ENCODE results near the gene RIN3. TPM values are rescaled to one million over a fixed set of nuclear protein-coding genes. Genes with fewer than 3 reads are reported as not detected.

The RIN3 gene
- total and polyA plus RNA-seq, 10 of the 15 experiments (the other 5 are each of a cell fraction or from before 2014, with no cell fraction given): 0.91 to 23.3 (median 6.3) TPM

GRCh38 chr14:92553438-92553837 lies 39.9 kb downstream of the RIN3 start (continued):
- no peak for TF ChIP-seq RB1 (IDR thresholded peaks at IDR 0.05; ENCODE audit: borderline replicate concordance)
- TF ChIP-seq GATAD2B (conservative IDR thresholded peaks at IDR 0.05; ENCODE audit: low read depth): 0 out of 2 replicates have a peak, but pooled peaks have one; percentile 40

- no peak for FAIRE-seq
- no peak for ATAC-seq
Measured at GRCh38 chr14:92555465-92556111, 42.0 kb downstream of the RIN3 start.

More at GRCh38 chr14:92555465-92556111, 42.0 kb downstream of the RIN3 start:
- intact Hi-C loops (cut with micrococcal nuclease; ENCODE audit: unreplicated experiment) (no loop called here), in situ Hi-C loops (cut with MboI) (no loop called here)
- Histone ChIP-seq H3K36me3 (ENCODE audit: control insufficient read depth in 2 of 2, insufficient read depth in 2 of 2, low read length in 1 of 2) (peaks cover 0 to 8% of the 10 kb centered on the region in 2 experiments; a peak in 2 of 4 replicates), H3K79me2 (ENCODE audit: control insufficient read depth, insufficient read depth, low read length) (no peaks in the 10 kb centered on the region; the same call in 1 of the 2 replicates), H3K27me3 (replicated peaks in 1 of 2; ENCODE audit: control insufficient read depth in 2 of 2, insufficient read depth in 2 of 2, low read length in 1 of 2) (no peaks in the 10 kb centered on the region), H3K4me3 (no peak overlapping the region), H2AFZ (ENCODE audit: control insufficient read depth, low read depth, low read length) (no peak overlapping the region), H3K4me2 (ENCODE audit: control insufficient read depth, insufficient read depth) (peak overlapping the region; percentile 13; the same call in 1 of the 2 replicates), H4K20me1 (ENCODE audit: control insufficient read depth, insufficient read depth) (no peaks in the 10 kb centered on the region; the same call in 1 of the 2 replicates), H3K9me3 (replicated peaks; ENCODE audit: control insufficient read depth, insufficient read depth, low read length) (no peaks in the 10 kb centered on the region), H3K9ac (ENCODE audit: control insufficient read depth, insufficient read depth, low read length) (no peak overlapping the region), H3K4me1 (ENCODE audit: control insufficient read depth, insufficient read depth, low read length) (peaks cover 44% of the 10 kb centered on the region), H3K27ac (ENCODE audit: control insufficient read depth, insufficient read depth) (no peak overlapping the region)
- TF ChIP-seq CEBPB (IDR thresholded peaks at IDR 0.05; ENCODE audit: borderline replicate concordance in 1 of 2, low read depth in 2 of 2, low read length in 2 of 2) (no peak), NKRF (conservative IDR thresholded peaks at IDR 0.05) (no peak), ZBTB11 (CRISPR knock-in tag; IDR thresholded peaks at IDR 0.05) (no peak), MAX (IDR thresholded peaks at IDR 0.05; ENCODE audit: low read depth, low read length) (no peak), IKZF1 (conservative IDR thresholded peaks at IDR 0.05) (no peak), MYB (IDR thresholded peaks at IDR 0.05; ENCODE audit: borderline replicate concordance, low read depth, low read length) (no peak), RBBP5 (conservative IDR thresholded peaks at IDR 0.05) (no peak)
- no peak for DNase-seq (ENCODE audit: low read depth, low spot score)
- POLR2A ChIA-PET: interaction anchor here (0.6 to 1.9 kb wide), 7 partner anchors 8 to 212 kb away, joined by 3 to 7 read pairs (median 6); no protein-coding TSS in a partner anchor
- RAD21 ChIA-PET (ENCODE audit: unreplicated experiment): interaction anchor here (0.8 to 2.2 kb wide), 9 partner anchors 13 to 121 kb away, joined by 3 to 12 read pairs (median 4); no protein-coding TSS in a partner anchor
- SMC1A ChIA-PET (ENCODE audit: uncharacterized antibody, unreplicated experiment): interaction anchor here (0.6 to 3.9 kb wide), 11 partner anchors 9 to 156 kb away, joined by 3 to 29 read pairs (median 4); no protein-coding TSS in a partner anchor
- CTCF ChIA-PET: interaction anchor here (0.7 to 2.7 kb wide), 8 partner anchors 8 to 162 kb away, joined by 3 to 7 read pairs (median 5); no protein-coding TSS in a partner anchor
- BruUV-seq (replicated peaks): no TSS peak
- 27% methylated on average over 13 of the region's 13 CpGs for WGBS (ENCODE audit: insufficient coverage, insufficient replicate concordance, low lambda C conversion rate, missing lambda C conversion rate)
